IMR-90 (cell line): ENCODE measurements around the gene DYSF. TPM values are rescaled to one million over a fixed set of nuclear protein-coding genes. Genes with fewer than 3 reads are reported as not detected.

Experiments used
- ATAC-seq: fragments of 200-7000 bp; cut with Tn5 transposase; 2 replicates; pipeline ENCODE4 v1.9.1; 2020; ENCODE audit warnings: low read depth, mild to moderate bottlenecking, moderate library complexity
- BruUV-seq: library from RNA; stranded (reverse); fragments of 400-500 nt; replicated peaks from 2 replicates; lab custom pipeline; 2021; lab: Mats Ljungman, UMichigan
- CTCF ChIA-PET: fragments of 300-600 bp; formaldehyde crosslinking; extraction: SDS; loops from one replicate; lab custom pipeline; 2021; ENCODE audit warnings: antibody characterized with exemption; lab: Yijun Ruan, JAX
- POLR2A ChIA-PET: fragments of 300-600 bp; sonication (Branson Sonifier 250); formaldehyde crosslinking; loops from one replicate; lab custom pipeline; 2022; ENCODE audit warnings: antibody characterized with exemption; ENCODE audit not compliant: unreplicated experiment; lab: Charles Lee
- DNase-seq: peaks from one replicate; pipeline ENCODE4 v3.0.0; 2013
- H2AFZ ChIP-seq: replicated peaks from 2 replicates; pipeline ENCODE3; 2013; ENCODE audit warnings: low read length, mild to moderate bottlenecking; ENCODE audit not compliant: poor library complexity
- H2AK5ac ChIP-seq: 2 replicates; pipeline ENCODE4 v1.6.1; 2013; ENCODE audit warnings: low read depth, low read length, inconsistent platforms
- H2AK9ac ChIP-seq: replicated peaks from 2 replicates; pipeline ENCODE3; 2013; ENCODE audit warnings: mild to moderate bottlenecking, low read depth, low read length, moderate library complexity; ENCODE audit not compliant: poor library complexity
- H2BK120ac ChIP-seq: 2 replicates; pipeline ENCODE4 v1.6.1; 2013; ENCODE audit warnings: low read depth, low read length, inconsistent platforms
- H2BK15ac ChIP-seq: 3 replicates; pipeline ENCODE4 v1.6.1; 2013; ENCODE audit warnings: low read depth, low read length, inconsistent platforms
- H2BK20ac ChIP-seq: 2 replicates; pipeline ENCODE4 v1.6.1; 2013; ENCODE audit warnings: low read depth, mild to moderate bottlenecking, inconsistent platforms, low read length, moderate library complexity
- H2BK5ac ChIP-seq: 2 replicates; pipeline ENCODE4 v1.6.1; 2013; ENCODE audit warnings: mild to moderate bottlenecking, low read depth, low read length, inconsistent platforms; ENCODE audit not compliant: poor library complexity, severe bottlenecking
- H3K14ac ChIP-seq: replicated peaks from 2 replicates; pipeline ENCODE4 v1.6.1; 2013; ENCODE audit warnings: low read depth, low read length, inconsistent platforms
- H3K18ac ChIP-seq: 2 replicates; pipeline ENCODE4 v1.6.1; 2013; ENCODE audit warnings: low read depth, low read length, control low read depth
- H3K23ac ChIP-seq: 2 replicates; pipeline ENCODE4 v1.6.1; 2013; ENCODE audit warnings: low read depth, low read length, inconsistent platforms
- H3K27ac ChIP-seq: 2 replicates; pipeline ENCODE4 v1.5.1; 2013; ENCODE audit warnings: mild to moderate bottlenecking, control low read depth, low read length; ENCODE audit not compliant: insufficient read depth
- H3K27me3 ChIP-seq: 2 replicates; pipeline ENCODE4 v1.6.1; 2013; ENCODE audit warnings: low read length; ENCODE audit not compliant: control insufficient read depth, insufficient read depth
- H3K36me3 ChIP-seq: 2 replicates; pipeline ENCODE4 v1.6.1; 2013; ENCODE audit warnings: low read length, mixed read lengths; ENCODE audit not compliant: control insufficient read depth, insufficient read depth
- H3K4ac ChIP-seq: 2 replicates; pipeline ENCODE4 v1.6.1; 2013; ENCODE audit warnings: low read depth, low read length, inconsistent platforms
- H3K4me1 ChIP-seq: 2 replicates; pipeline ENCODE4 v1.6.1; 2013; ENCODE audit warnings: low read length, mixed read lengths; ENCODE audit not compliant: control insufficient read depth, insufficient read depth
- H3K4me2 ChIP-seq: 2 replicates; pipeline ENCODE4 v1.6.1; 2013; ENCODE audit warnings: low read depth, mild to moderate bottlenecking, control low read depth, low read length, moderate library complexity
- H3K4me3 ChIP-seq: 2 replicates; pipeline ENCODE4 v1.5.1; 2013; ENCODE audit warnings: low read depth, mild to moderate bottlenecking, control low read depth, low read length, moderate library complexity; ENCODE audit not compliant: insufficient read depth
- H3K56ac ChIP-seq: 2 replicates; pipeline ENCODE4 v1.6.1; 2013; ENCODE audit warnings: low read length, inconsistent platforms; ENCODE audit not compliant: insufficient read depth; ENCODE audit errors: extremely low read depth
- H3K79me1 ChIP-seq, 2 experiments: 2 replicates each; pipeline ENCODE4 v1.6.1; 2013; ENCODE audit warnings: low read length in 2 of 2, inconsistent platforms in 1 of 2, low read depth in 1 of 2
- H3K9ac ChIP-seq: 2 replicates; pipeline ENCODE4 v1.6.1; 2013; ENCODE audit warnings: low read depth, low read length, control low read depth
- H3K9me1 ChIP-seq: 2 replicates; pipeline ENCODE4 v1.6.1; 2013; ENCODE audit warnings: low read length, inconsistent platforms; ENCODE audit not compliant: insufficient read depth
- H3K9me3 ChIP-seq: 2 replicates; pipeline ENCODE4 v1.6.1; 2013; ENCODE audit warnings: low read length; ENCODE audit not compliant: control insufficient read depth, insufficient read depth
- H4K20me1 ChIP-seq: 2 replicates; pipeline ENCODE4 v1.6.1; 2013; ENCODE audit warnings: low read length, inconsistent platforms; ENCODE audit not compliant: insufficient read depth
- H4K5ac ChIP-seq: 2 replicates; pipeline ENCODE4 v1.6.1; 2013; ENCODE audit warnings: mild to moderate bottlenecking, low read depth, low read length, control low read depth
- H4K8ac ChIP-seq, 2 experiments: 2 replicates each; pipeline ENCODE4 v1.6.1; 2013; ENCODE audit warnings: low read depth in 2 of 2, low read length in 2 of 2, control low read depth in 1 of 2, inconsistent platforms in 1 of 2
- H4K91ac ChIP-seq: 2 replicates; pipeline ENCODE4 v1.6.1; 2013; ENCODE audit warnings: low read depth, low read length, inconsistent platforms; ENCODE audit not compliant: insufficient read depth
- BHLHE40 ChIP-seq: fragments of 150-350 bp; IDR thresholded peaks from 2 replicates; pipeline ENCODE4 v1.6.1; 2016; ENCODE audit warnings: mild to moderate bottlenecking, low read depth, low read length
- CEBPB ChIP-seq: IDR thresholded peaks from 2 replicates; pipeline ENCODE4 v1.6.1; 2012; ENCODE audit warnings: low read depth, low read length, improper control_type of control experiment
- CHD1 ChIP-seq: IDR thresholded peaks from 2 replicates; pipeline ENCODE4 v1.6.1; 2012; ENCODE audit warnings: low read depth, low read length, improper control_type of control experiment
- CTCF ChIP-seq: conservative IDR thresholded peaks from 2 replicates; pipeline ENCODE4 v1.5.1; 2012; ENCODE audit warnings: mild to moderate bottlenecking, low read depth, low read length, improper control_type of control experiment
- FOS ChIP-seq: fragments of 150-350 bp; IDR thresholded peaks from 2 replicates; pipeline ENCODE4 v1.6.1; 2016; ENCODE audit warnings: low read depth, low read length
- MAFK ChIP-seq: IDR thresholded peaks from 2 replicates; pipeline ENCODE4 v1.6.1; 2012; ENCODE audit warnings: low read depth, low read length, improper control_type of control experiment
- MAZ ChIP-seq: IDR thresholded peaks from 2 replicates; pipeline ENCODE4 v1.6.1; 2012; ENCODE audit warnings: low read depth, mild to moderate bottlenecking, low read length, improper control_type of control experiment, moderate library complexity, borderline replicate concordance
- MXI1 ChIP-seq: IDR thresholded peaks from 2 replicates; pipeline ENCODE4 v1.6.1; 2012; ENCODE audit warnings: low read depth, mild to moderate bottlenecking, low read length, moderate library complexity, borderline replicate concordance
- NFE2L2 ChIP-seq: fragments of 150-350 bp; IDR thresholded peaks from 2 replicates; pipeline ENCODE4 v1.6.1; 2016; ENCODE audit warnings: low read depth, mild to moderate bottlenecking, low read length
- RCOR1 ChIP-seq: IDR thresholded peaks from 2 replicates; pipeline ENCODE4 v1.6.1; 2012; ENCODE audit warnings: mild to moderate bottlenecking, low read length, improper control_type of control experiment; ENCODE audit not compliant: insufficient replicate concordance
- WGBS, 2 experiments: methylation state at CpG; one replicate each; pipeline versions ENCODE4 v1.1.5 to v1.1.7; 2013; ENCODE audit warnings: missing lambda C conversion rate in 2 of 2; ENCODE audit not compliant: insufficient read length in 1 of 2; ENCODE audit errors: extremely low coverage in 2 of 2; 5-methylcytosine and 5-hydroxymethylcytosine counted together
- dilution Hi-C: fragments of 300-500 bp; cut with HindIII; formaldehyde crosslinking; loops from one replicate; pipeline ENCODE4 v1.14.3; 2018; ENCODE audit warnings: low sequenced_read_pairs; ENCODE audit not compliant: unreplicated experiment
- in situ Hi-C: fragments of 300-500 bp; cut with MboI; formaldehyde crosslinking; loops from 3 replicates; pipeline ENCODE4 v1.14.3; 2019; ENCODE audit warnings: low sequenced_read_pairs, inconsistent platforms, mixed read lengths
- intact Hi-C: fragments of 100-400 bp; cut with micrococcal nuclease; formaldehyde crosslinking; loops from 2 replicates; pipeline ENCODE4 v1.10.0; 2022
- polyA plus RNA-seq, 3 experiments: library from polyadenylated mRNA; depleted of rRNA; stranded (reverse); fragments of >200 nt; gene quantifications; 2 replicates each; pipeline ENCODE4 v1.2.3, GENCODE V29; 2012; ENCODE audit warnings: low replicate concordance in 1 of 3
- total RNA-seq: library from RNA; depleted of rRNA; stranded (reverse); fragments of >200 nt; gene quantifications from 2 replicates; pipeline ENCODE4 v1.2.3, GENCODE V29; 2012
- TF ChIP-seq, protein P1 (sequence below): fragments of 150-350 bp; IDR thresholded peaks from 2 replicates; pipeline ENCODE4 v1.6.1; 2016; ENCODE audit warnings: low read depth, mild to moderate bottlenecking, low read length, moderate library complexity, borderline replicate concordance

DYSF gene
- total and polyA plus RNA-seq, 2 of the 4 experiments (the other 2 are of a cell fraction) = 0.09 to 0.18 TPM

- 0 out of 2 replicates have a peak, but pooled peaks cover 4% of the 10 kb centered on the region for H4K20me1 ChIP-seq
- H4K8ac ChIP-seq = no peak overlapping the region
- H4K5ac ChIP-seq = no peak overlapping the region
- in situ Hi-C loops (loop anchor here (5.0 kb wide), 1 partner anchor 215 kb away; no protein-coding TSS in a partner anchor), intact Hi-C loops (loop anchor here (5.0 kb wide), 1 partner anchor 290 kb away; no protein-coding TSS in a partner anchor), dilution Hi-C loops (no loop called here)
- ATAC-seq (no peak), DNase-seq (no peak)
- H3K56ac ChIP-seq = no peak overlapping the region
- no peak overlapping the region for H2BK20ac ChIP-seq
- no peak overlapping the region for H3K27ac ChIP-seq
- H3K4me3 ChIP-seq = no peak overlapping the region
- no peak overlapping the region for H2BK5ac ChIP-seq
- no peak overlapping the region for H2BK120ac ChIP-seq
- no peak overlapping the region for H2AK5ac ChIP-seq
- H2AFZ ChIP-seq = no peak overlapping the region
- H4K91ac ChIP-seq = no peak overlapping the region
- H3K79me1 ChIP-seq = no peaks in the 10 kb centered on the region
- WGBS, 2 experiments = 14% methylated on average over 1 of the region's 4 CpGs; no CpG with 5 or more reads in 1 of the 2 experiments
- no peak overlapping the region for H2AK9ac ChIP-seq
- no peak overlapping the region for H3K9ac ChIP-seq
- no peaks in the 10 kb centered on the region for H3K9me3 ChIP-seq
- no TSS peak for BruUV-seq
- H3K18ac ChIP-seq = no peak overlapping the region
- no peak overlapping the region for H2BK15ac ChIP-seq
- no peak overlapping the region for H3K14ac ChIP-seq
- CTCF ChIA-PET = interaction anchor here (0.5 to 1.4 kb wide), 2 partner anchors 51 to 213 kb away, joined by 4 to 10 read pairs; no protein-coding TSS in a partner anchor
- H3K4me2 ChIP-seq = no peak overlapping the region
- H3K4me1 ChIP-seq = no peaks in the 10 kb centered on the region
- H3K23ac ChIP-seq = no peak overlapping the region
- POLR2A ChIA-PET = no interaction called here
- peaks cover 50% of the 10 kb centered on the region for H3K27me3 ChIP-seq
- H3K9me1 ChIP-seq = no peaks in the 10 kb centered on the region; the same call in 1 of the 2 replicates
- H3K4ac ChIP-seq = no peak overlapping the region
- H3K36me3 ChIP-seq = no peaks in the 10 kb centered on the region
- TF ChIP-seq CEBPB (no peak), CHD1 (no peak), FOS (no peak), MAFK (no peak), RCOR1 (no peak), CTCF (no peak), MAZ (no peak), NFE2L2 (no peak), MXI1 (no peak), BHLHE40 (no peak)
- TF ChIP-seq, protein P1, sequence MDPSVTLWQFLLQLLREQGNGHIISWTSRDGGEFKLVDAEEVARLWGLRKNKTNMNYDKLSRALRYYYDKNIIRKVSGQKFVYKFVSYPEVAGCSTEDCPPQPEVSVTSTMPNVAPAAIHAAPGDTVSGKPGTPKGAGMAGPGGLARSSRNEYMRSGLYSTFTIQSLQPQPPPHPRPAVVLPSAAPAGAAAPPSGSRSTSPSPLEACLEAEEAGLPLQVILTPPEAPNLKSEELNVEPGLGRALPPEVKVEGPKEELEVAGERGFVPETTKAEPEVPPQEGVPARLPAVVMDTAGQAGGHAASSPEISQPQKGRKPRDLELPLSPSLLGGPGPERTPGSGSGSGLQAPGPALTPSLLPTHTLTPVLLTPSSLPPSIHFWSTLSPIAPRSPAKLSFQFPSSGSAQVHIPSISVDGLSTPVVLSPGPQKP = no peak
Measured at GRCh38 chr2:71512386-71512785, 59.0 kb downstream of the DYSF start.
